Dermis microvascular lymphatic vessel endothelial cell (primary cell): Measurements from ENCODE around the gene NANOS1. TPM values are rescaled to one million over a fixed set of nuclear protein-coding genes. Genes with fewer than 3 reads are reported as not detected.

Experiments used
- DNase-seq, 2 donors: peaks; one replicate each; pipeline versions ENCODE4 v3.0.0 to v3.0.0-alpha.2; 2010; ENCODE audit warnings: low read depth in 2 of 2
- total RNA-seq: library from RNA; depleted of rRNA; stranded (reverse); fragments of >200 nt; gene quantifications from 2 replicates; pipeline ENCODE4 v1.2.1, GENCODE V29; 2014

Gene NANOS1
- 0.13 and 0.76 TPM in 2 replicates for total RNA-seq

GRCh38 chr10:119029613-119030420 lies at the start of gene NANOS1:
NANOS1 (plus strand) TSS chr10:119029714; CDS start chr10:119029802, 88 bp downstream.
- no peak for DNase-seq

- DNase-seq: no peak
These were observed 49.2 kb upstream of the NANOS1 start for GRCh38 chr10:118980135-118980865.

GRCh38 chr10:118980870-118981269 lies 48.6 kb upstream of the NANOS1 start:
- DNase-seq: no peak

- DNase-seq: no peak
These were observed 47.6 kb upstream of the NANOS1 start for GRCh38 chr10:118981946-118982345.

- no peak for DNase-seq
These were observed 47.1 kb upstream of the NANOS1 start for GRCh38 chr10:118982366-118982765.

- no peak for DNase-seq
These were observed 46.3 kb upstream of the NANOS1 start for GRCh38 chr10:118983263-118983662.

- no peak for DNase-seq
These were observed 43.9 kb upstream of the NANOS1 start for GRCh38 chr10:118985576-118985975.

- no peak for DNase-seq
These were observed 42.4 kb upstream of the NANOS1 start for GRCh38 chr10:118986815-118987790.

- no peak for DNase-seq
These were observed 39.2 kb upstream of the NANOS1 start for GRCh38 chr10:118990326-118990725.

- no peak for DNase-seq
These were observed 37.0 kb upstream of the NANOS1 start for GRCh38 chr10:118992496-118992895.

- DNase-seq: no peak
These were observed 36.3 kb upstream of the NANOS1 start for GRCh38 chr10:118993214-118993613.

GRCh38 chr10:118994321-118994720 lies 35.2 kb upstream of the NANOS1 start:
- no peak for DNase-seq

- no peak for DNase-seq
These were observed 33.8 kb upstream of the NANOS1 start for GRCh38 chr10:118995739-118996138.

GRCh38 chr10:118997379-118997778 lies 32.1 kb upstream of the NANOS1 start:
- no peak for DNase-seq

- no peak for DNase-seq
These were observed 31.3 kb upstream of the NANOS1 start for GRCh38 chr10:118998183-118998582.

GRCh38 chr10:119001717-119002500 lies 27.6 kb upstream of the NANOS1 start:
- no peak for DNase-seq

GRCh38 chr10:119003572-119004289 lies 25.8 kb upstream of the NANOS1 start:
- DNase-seq: no peak

GRCh38 chr10:119005362-119006043 lies 24.0 kb upstream of the NANOS1 start:
- no peak for DNase-seq

GRCh38 chr10:119006451-119007210 lies 22.9 kb upstream of the NANOS1 start:
- DNase-seq: peak in 1 of 2 donors; percentile 29
